GM21717 (cell line): Measurements from ENCODE around the gene TMEM108.
"Not testable (repeated sequence)": the region's sequence is repeated elsewhere in the genome, so short reads cannot be mapped to it uniquely, and the experiment has no call there.

Source experiments
- ATAC-seq: cut with Tn5 transposase; IDR thresholded peaks from one replicate; pipeline ENCODE4 v1.9.1; 2021; ENCODE audit warnings: mild to moderate bottlenecking, moderate library complexity; ENCODE audit not compliant: unreplicated experiment

TMEM108 gene

GRCh38 chr3:133038089-133038730, at the start of gene TMEM108:
Gene TMEM108, plus strand, starts transcription at chr3:133038391.
- ATAC-seq, result no peak

- ATAC-seq, result no peak
Observed at GRCh38 chr3:132995971-132996370, 42.2 kb upstream of the TMEM108 start.

DNA sequence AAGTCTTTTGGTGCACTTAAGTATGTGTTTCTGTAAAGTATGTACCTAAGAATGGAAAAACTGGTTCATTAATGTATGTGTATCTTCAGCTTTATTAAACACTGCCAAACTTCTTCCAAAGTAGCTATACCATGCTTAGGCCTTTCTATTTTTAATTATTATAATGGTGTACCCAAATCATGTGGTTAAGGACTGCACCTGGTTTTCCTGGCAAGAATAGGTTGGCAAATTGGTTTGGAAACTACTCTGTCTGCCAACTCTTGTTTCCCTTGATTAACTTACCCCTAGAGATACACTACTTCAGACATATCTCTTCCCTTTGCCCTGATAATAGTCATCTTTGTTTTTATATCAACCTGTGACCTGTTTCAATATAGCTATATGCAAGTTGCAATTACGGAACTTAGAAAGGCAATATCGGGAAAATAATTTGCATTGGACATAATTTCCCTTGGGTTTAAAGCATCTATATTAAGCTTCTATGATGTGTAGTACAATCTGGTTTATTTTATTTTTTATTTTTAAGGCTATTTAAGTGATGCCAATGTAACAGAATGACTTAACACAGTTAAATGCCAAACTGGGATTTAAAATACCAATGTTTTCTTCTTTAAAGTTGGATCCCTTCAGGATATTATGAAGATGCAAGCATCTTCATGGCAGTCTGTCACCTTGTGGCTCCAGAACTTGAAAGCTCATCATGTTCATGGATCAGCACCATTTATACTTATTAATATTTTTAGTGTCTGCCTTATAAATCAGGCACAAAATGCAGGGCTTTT, 40.6 kb upstream of the TMEM108 start:
- ATAC-seq, result no peak

- not testable (repeated sequence) for ATAC-seq
Observed at GRCh38 chr3:133005032-133005431, 33.2 kb upstream of the TMEM108 start.

DNA sequence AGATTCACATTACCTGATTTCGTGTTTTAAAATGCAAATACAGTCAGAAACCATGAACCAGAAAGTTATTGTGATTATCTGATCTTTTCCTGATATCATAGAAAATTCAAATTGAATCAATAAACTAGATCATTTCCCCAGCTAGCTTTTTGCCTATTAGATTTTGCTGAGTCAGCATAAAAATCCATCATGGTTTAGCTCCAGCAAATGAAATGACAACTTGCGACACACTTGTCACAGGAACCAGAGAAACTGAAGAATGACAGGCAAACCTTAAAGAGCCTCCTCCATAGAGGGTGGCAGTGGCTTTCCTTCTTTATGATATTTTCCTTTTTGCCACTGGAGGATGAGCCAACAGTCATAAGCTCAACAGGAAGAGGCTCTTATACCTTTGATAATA, 30.6 kb upstream of the TMEM108 start:
- no peak for ATAC-seq

DNA sequence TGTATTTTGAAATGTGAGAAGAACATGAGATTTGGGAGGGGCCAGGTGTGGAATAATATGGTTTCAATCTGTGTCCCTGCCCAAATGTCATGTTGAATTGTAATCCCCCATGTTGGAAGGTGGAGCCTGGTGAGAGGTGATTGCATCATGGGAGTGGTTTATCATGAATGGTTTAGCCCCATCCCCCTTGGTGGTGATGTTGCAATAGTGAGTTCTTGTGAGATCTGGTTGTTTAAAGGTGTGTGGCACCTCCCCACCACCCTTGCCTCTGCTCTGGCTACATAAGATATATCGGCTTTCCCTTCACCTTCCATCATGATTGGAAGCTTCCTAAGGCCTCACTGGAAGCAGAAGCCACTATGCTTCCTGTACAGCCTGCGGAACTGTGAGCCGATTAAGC, 23.9 kb upstream of the TMEM108 start:
- no peak for ATAC-seq

DNA sequence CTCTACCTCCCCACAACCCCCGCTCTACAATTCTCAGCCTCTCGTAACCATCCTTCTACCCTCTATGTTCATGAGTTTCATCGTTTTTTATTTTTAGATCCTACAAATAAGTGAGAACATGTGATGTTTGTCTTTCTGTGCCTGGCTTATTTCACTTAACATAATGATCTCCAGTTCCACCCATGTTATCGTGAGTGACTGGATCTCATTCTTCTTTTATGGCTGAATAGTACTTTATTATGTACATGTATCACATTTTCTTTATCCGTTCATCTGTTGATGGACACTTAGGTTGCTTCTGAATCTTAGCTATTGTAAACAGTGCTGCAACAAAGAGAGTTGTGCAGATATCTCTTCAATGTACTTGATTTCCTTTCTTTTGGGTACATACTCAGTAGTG, 22.6 kb upstream of the TMEM108 start:
- ATAC-seq, result not testable (repeated sequence)

- no peak for ATAC-seq
Observed at GRCh38 chr3:133016838-133017309, 21.3 kb upstream of the TMEM108 start.

- ATAC-seq, result no peak
Observed at GRCh38 chr3:133018921-133019320, 19.3 kb upstream of the TMEM108 start.

DNA sequence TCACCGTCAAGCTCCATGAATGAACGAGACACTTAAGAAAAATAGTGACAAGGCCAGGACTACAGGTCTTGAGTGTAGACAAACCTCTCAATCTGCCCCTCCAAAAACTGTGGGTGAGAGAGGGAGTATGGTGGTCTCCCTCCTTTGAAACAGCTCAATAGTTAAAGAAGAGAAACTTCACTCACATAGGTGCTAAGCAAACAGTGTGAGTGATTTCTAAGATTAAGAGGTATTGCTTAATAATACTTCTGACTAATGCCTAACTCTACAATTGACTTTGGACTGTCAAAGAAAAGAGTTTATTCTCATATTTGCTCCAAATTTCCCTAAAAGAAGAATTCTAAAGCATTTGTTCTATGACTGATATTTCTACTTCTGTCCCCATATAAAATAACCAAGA, 17.0 kb upstream of the TMEM108 start:
- no peak for ATAC-seq

DNA sequence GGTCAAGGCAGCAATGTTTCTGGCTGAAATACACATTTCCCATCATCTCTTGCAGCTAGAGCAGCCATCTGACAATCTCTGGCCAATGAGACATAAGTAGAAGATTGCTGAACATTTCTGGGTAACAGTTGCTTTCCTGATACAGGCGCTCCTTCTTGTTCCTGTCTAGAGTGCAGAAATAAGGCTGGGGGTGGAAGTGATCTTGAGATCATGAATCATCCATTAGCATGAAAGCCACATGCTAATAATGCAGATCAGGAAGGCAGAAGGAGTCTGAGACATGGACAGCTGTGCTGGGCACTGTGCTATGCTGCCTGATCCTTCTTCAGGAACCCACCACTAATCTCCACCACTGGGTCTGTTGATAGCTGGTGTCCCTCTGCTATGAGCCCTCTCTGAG, 14.8 kb upstream of the TMEM108 start:
- no peak for ATAC-seq

- ATAC-seq, result no peak
Observed at GRCh38 chr3:133025546-133025945, 12.6 kb upstream of the TMEM108 start.

DNA sequence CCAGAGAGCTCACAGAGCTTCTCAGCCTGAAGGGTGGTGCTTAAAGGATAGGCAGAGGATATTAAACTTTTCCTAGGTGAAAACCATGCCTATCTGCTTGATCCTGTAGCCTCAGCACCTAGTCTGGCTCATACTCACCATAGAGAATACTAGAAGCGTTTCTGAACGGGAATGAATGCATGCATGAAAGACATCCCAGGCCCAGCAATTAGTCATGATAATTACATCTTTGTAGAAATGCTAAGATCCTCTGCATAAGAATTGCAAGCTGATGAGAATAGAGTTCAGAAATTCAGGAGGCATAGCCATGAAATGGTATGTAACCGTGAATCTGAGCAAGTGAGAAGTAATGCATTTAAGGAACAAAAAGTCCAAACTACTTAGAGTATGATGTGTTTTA, 5.9 kb upstream of the TMEM108 start:
- no peak for ATAC-seq

DNA sequence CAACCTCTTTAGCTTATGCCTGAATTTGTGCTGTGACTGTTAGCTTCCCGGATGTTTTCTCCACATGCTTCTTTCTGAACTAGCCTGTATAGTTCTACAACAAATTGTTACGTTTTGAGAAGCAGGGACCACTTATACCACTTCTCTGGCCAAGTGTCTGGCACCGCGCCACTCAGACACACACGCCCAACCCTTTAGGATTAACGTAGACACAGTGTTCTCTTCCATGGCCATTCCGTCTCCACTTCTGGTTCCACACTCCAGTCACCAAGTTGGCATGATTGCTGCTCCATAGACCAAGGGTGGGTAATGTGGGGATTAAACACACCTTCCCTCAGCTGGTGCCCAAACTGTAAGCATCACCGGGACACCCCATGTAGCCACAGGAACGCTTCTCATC, 755 bp upstream of the TMEM108 start:
- no peak for ATAC-seq

DNA sequence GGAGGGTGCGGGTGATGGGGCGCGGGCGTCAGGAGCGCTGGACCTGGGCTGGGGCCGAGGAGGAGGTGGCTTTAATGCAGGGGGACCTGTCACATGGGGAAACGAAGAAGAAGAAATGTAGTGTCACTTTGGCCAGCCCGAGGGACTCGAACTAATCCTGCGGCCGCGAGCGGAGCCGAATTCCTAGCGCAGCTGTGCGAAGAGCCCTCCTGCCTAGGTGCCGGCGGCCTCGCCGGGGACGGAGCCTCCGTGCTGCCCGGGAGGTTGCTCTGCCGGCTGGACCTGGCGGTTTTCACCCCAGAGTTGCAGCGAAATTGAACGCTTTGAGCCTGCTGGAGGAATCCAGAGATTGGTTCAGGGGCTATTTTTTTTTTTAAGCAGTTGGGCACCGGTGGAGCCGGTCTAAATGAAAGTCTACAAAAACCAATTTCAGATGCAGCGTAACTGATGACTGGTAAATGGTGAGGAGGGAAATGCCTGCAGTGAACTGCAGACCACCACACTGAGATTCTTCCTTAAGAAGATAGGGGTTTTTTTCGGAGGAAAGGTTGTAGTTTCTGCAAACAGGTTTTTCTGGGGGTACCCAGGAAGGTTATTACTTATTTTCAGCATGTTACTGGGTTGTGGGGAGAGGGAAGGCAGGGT, 662 bp downstream of the TMEM108 start:
- ATAC-seq, result no peak

- peak; percentile 66 for ATAC-seq
Observed at GRCh38 chr3:133040696-133041523, 2.7 kb downstream of the TMEM108 start.

DNA sequence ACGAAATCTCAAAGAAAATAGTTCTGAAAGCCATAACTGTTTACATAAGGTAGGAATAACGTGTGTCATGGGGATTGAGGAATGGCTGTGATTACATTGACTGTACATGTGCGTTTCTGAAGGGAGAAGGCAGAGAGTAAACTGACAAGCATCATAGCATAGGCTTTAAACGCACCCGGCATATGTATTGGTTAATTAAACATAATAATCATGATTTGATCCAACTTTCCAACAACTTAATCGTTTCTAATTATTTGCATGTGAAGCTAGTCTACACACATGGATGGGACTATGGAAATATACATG, 3.3 kb downstream of the TMEM108 start:
- no peak for ATAC-seq

DNA sequence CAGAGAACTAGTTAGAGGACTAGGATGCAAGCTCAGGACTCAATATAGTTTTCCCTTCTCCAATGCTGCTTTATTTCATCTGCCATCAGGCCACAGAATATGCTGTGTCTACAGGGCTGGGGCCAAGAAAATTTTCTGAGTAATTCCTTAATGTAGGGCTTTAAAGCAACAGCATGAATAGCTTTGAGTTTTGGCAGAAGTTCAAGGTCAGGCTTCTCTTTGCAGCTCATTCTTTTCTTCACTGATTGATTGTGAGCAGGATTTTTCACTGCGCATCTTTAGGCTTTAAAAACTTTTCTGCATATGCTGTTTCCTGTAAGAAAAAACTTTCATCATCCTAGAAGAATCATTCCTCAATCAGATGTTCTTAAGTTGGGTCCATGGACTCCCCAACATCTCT, 4.6 kb downstream of the TMEM108 start:
- no peak for ATAC-seq

DNA sequence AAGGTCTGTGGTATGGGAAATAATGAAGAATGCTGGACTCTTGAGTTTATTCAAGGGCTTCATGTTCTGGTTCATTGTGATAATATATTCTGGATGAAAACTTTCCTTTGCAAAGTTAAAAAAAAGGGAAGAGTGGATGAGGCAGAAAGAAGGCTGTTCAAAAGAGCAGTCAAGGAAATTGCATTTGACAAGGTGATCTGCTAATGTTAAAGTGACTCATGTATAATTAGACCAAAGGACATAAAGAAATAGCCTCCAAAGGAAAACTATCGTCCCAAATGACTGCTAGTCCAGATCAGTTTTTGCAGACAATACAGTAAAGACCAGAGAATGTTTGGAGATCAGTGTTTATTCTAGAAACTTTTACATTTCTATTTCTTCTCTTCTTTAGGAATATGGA, 9.8 kb downstream of the TMEM108 start:
- no peak for ATAC-seq

GRCh38 chr3:133049491-133049890, 11.3 kb downstream of the TMEM108 start:
- ATAC-seq, result no peak

- no peak for ATAC-seq
Observed at GRCh38 chr3:133050891-133051290, 12.7 kb downstream of the TMEM108 start.
